Measurements from ENCODE around the gene TMEM179B.

DNA sequence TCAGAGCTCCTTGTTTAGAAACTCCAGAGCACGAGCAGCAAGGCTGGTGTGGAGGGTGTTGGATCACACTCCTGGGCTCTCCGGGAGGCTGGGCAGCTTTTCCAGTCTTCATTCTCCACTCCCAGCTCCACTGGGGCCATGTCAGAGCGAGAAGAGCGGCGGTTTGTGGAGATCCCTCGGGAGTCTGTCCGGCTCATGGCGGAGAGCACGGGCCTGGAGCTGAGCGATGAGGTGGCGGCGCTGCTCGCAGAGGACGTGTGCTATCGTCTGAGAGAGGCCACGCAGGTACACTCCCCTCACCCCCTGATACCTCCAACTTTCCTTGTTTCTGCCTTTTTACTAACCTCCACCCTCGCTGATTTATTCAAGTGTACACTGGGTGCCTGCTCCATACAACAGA, 11.6 kb upstream of the TMEM179B start:
- TF ChIP-seq, protein P1, sequence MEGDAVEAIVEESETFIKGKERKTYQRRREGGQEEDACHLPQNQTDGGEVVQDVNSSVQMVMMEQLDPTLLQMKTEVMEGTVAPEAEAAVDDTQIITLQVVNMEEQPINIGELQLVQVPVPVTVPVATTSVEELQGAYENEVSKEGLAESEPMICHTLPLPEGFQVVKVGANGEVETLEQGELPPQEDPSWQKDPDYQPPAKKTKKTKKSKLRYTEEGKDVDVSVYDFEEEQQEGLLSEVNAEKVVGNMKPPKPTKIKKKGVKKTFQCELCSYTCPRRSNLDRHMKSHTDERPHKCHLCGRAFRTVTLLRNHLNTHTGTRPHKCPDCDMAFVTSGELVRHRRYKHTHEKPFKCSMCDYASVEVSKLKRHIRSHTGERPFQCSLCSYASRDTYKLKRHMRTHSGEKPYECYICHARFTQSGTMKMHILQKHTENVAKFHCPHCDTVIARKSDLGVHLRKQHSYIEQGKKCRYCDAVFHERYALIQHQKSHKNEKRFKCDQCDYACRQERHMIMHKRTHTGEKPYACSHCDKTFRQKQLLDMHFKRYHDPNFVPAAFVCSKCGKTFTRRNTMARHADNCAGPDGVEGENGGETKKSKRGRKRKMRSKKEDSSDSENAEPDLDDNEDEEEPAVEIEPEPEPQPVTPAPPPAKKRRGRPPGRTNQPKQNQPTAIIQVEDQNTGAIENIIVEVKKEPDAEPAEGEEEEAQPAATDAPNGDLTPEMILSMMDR (IDR thresholded peaks at IDR 0.05 in 4 of 5, conservative IDR thresholded peaks at IDR 0.05 in 1 of 5) = no peak
- TF ChIP-seq POLR2A (IDR thresholded peaks at IDR 0.05) = no peak

All from gastrocnemius medialis (tissue), 4 donors.